Keratinocyte (primary cell): ENCODE data around the gene MANF.

ENCODE experiments used
- EZH2 ChIP-seq: IDR thresholded peaks from one replicate; pipeline ENCODE4 v1.6.1; 2012; ENCODE audit warnings: inconsistent platforms, mild to moderate bottlenecking, low read length, moderate library complexity
- TF ChIP-seq, protein P1 (sequence below), 3 experiments: IDR thresholded peaks in 1 of 3; conservative IDR thresholded peaks in 1 of 3; optimal IDR thresholded peaks in 1 of 3; 2 replicates in 2 of 3; 3 replicates in 1 of 3; pipeline versions ENCODE3 to v1.5.1; 2011; ENCODE audit warnings: low read length in 3 of 3, mild to moderate bottlenecking in 3 of 3, moderate library complexity in 2 of 3, control low read depth in 1 of 3, inconsistent platforms in 1 of 3; ENCODE audit not compliant: insufficient read depth in 2 of 3; ENCODE audit errors: extremely low read depth in 1 of 3

DNA sequence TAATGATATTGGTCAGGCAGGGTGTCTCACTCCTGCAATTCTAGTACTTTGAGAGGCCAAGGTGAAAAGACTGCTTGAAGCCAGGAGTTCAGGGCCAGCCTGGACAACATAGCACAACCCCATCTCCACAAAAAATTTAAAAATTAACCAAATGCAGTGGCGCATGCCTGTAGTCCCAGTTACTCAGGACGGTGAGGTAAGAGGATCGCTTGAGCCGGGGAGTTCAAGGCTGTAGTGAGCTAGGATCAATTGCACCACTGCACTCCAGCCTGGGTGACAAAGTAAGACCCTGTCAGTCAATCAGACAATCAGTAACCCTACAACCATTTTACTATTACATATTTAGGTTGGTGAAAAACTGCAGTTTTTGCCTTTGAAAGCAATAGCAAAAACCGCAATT is 49.0 kb downstream of the MANF start:
- no peak for TF ChIP-seq EZH2
- TF ChIP-seq, protein P1, sequence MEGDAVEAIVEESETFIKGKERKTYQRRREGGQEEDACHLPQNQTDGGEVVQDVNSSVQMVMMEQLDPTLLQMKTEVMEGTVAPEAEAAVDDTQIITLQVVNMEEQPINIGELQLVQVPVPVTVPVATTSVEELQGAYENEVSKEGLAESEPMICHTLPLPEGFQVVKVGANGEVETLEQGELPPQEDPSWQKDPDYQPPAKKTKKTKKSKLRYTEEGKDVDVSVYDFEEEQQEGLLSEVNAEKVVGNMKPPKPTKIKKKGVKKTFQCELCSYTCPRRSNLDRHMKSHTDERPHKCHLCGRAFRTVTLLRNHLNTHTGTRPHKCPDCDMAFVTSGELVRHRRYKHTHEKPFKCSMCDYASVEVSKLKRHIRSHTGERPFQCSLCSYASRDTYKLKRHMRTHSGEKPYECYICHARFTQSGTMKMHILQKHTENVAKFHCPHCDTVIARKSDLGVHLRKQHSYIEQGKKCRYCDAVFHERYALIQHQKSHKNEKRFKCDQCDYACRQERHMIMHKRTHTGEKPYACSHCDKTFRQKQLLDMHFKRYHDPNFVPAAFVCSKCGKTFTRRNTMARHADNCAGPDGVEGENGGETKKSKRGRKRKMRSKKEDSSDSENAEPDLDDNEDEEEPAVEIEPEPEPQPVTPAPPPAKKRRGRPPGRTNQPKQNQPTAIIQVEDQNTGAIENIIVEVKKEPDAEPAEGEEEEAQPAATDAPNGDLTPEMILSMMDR (optimal IDR thresholded peaks at IDR 0.05 in 1 of 3, IDR thresholded peaks at IDR 0.05 in 1 of 3, conservative IDR thresholded peaks at IDR 0.05 in 1 of 3; ENCODE audit: extremely low read depth in 1 of 3, insufficient read depth in 2 of 3, low read length in 3 of 3), result no peak
